Measurements from ENCODE around the gene ZCCHC18.

GRCh38 chrX:104084063-104084462 is 28.3 kb upstream of the ZCCHC18 start:
- TF ChIP-seq ZFP30 (CRISPR knock-in tag; IDR thresholded peaks at IDR 0.05) (no peak), TOX (CRISPR knock-in tag; IDR thresholded peaks at IDR 0.05; ENCODE audit: borderline replicate concordance) (no peak), ZC3H10 (CRISPR knock-in tag; IDR thresholded peaks at IDR 0.05) (no peak), ZNF8 (CRISPR knock-in tag; IDR thresholded peaks at IDR 0.05) (no peak), ZFP3 (CRISPR knock-in tag; IDR thresholded peaks at IDR 0.05) (no peak), RARB (CRISPR knock-in tag; IDR thresholded peaks at IDR 0.05) (no peak), POU6F1 (CRISPR knock-in tag; IDR thresholded peaks at IDR 0.05; ENCODE audit: borderline replicate concordance, low read depth) (no peak), CREB5 (CRISPR knock-in tag; IDR thresholded peaks at IDR 0.05; ENCODE audit: low read depth) (no peak), TSHZ2 (CRISPR knock-in tag; IDR thresholded peaks at IDR 0.05) (no peak), SNAI2 (CRISPR knock-in tag; IDR thresholded peaks at IDR 0.05) (no peak), ZNF70 (CRISPR knock-in tag; IDR thresholded peaks at IDR 0.05) (no peak), PATZ1 (CRISPR knock-in tag; IDR thresholded peaks at IDR 0.05; ENCODE audit: borderline replicate concordance) (no peak), ARNTL (CRISPR knock-in tag; IDR thresholded peaks at IDR 0.05; ENCODE audit: borderline replicate concordance, low read depth) (no peak)
- TF ChIP-seq, protein P1, sequence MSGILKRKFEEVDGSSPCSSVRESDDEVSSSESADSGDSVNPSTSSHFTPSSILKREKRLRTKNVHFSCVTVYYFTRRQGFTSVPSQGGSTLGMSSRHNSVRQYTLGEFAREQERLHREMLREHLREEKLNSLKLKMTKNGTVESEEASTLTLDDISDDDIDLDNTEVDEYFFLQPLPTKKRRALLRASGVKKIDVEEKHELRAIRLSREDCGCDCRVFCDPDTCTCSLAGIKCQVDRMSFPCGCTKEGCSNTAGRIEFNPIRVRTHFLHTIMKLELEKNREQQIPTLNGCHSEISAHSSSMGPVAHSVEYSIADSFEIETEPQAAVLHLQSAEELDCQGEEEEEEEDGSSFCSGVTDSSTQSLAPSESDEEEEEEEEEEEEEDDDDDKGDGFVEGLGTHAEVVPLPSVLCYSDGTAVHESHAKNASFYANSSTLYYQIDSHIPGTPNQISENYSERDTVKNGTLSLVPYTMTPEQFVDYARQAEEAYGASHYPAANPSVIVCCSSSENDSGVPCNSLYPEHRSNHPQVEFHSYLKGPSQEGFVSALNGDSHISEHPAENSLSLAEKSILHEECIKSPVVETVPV (CRISPR knock-in tag; IDR thresholded peaks at IDR 0.05) = no peak

All from SK-N-SH treated with all-trans-retinoic acid at 6 μM for 48 hours (cell line).